NT2/D1 (cell line): ENCODE data around the gene MGARP.

Source experiments
- SUZ12 ChIP-seq: IDR thresholded peaks from 2 replicates; pipeline ENCODE4 v1.6.1; 2011; ENCODE audit not compliant: insufficient read length, insufficient read depth; ENCODE audit errors: extremely low read depth
- YY1 ChIP-seq: IDR thresholded peaks from 2 replicates; pipeline ENCODE4 v1.6.1; 2011; ENCODE audit not compliant: insufficient read length, insufficient read depth
- ZNF274 ChIP-seq: IDR thresholded peaks from 2 replicates; pipeline ENCODE4 v1.6.1; 2011; ENCODE audit warnings: mild to moderate bottlenecking, low read depth, low read length

DNA sequence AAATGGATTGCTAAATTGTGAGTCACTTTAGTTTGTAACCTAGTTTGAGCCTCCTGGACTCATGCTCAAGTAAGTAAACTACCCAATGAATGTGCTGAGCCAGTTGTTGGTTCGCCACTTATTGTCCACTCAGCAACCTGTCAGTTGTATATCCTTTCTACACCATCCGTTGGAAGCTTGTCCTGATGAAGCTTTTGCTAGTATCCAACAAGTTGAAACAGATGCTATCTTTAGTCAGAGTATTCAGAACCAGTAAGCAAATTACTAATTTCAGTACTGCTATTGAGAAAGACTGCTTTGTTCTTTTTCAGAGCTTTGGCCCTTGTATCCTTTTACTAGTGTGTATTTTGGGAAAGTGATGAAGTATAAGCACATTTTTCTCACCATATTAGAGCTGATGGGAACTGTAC lies 17.0 kb upstream of the MGARP start:
- TF ChIP-seq ZNF274 (no peak), YY1 (no peak), SUZ12 (no peak)
